Neutrophil (primary cell): ENCODE measurements around the gene WDR27.

Source experiments
- H3K27ac ChIP-seq: fragments of 200-600 bp; sonication (generic); 2 replicates; pipeline ENCODE4 v1.5.1; 2016; ENCODE audit warnings: mild to moderate bottlenecking, moderate library complexity
- H3K27me3 ChIP-seq: fragments of 200-600 bp; sonication (generic); 2 replicates; pipeline ENCODE4 v1.6.0; 2016; ENCODE audit warnings: mild to moderate bottlenecking
- H3K36me3 ChIP-seq: fragments of 200-600 bp; sonication (generic); 2 replicates; pipeline ENCODE4 v1.5.1; 2017
- H3K4me1 ChIP-seq, 2 experiments: fragments of 200-600 bp in 1 of 2; sonication (generic) in 1 of 2; 1 replicate in 1 of 2; 2 replicates in 1 of 2; pipeline versions ENCODE4 v1.5.1 to v1.6.1; 2013 to 2016; ENCODE audit warnings: low read depth in 1 of 2, low read length in 1 of 2, mild to moderate bottlenecking in 1 of 2, moderate library complexity in 1 of 2; ENCODE audit not compliant: control insufficient read depth in 1 of 2, insufficient read depth in 1 of 2
- H3K4me3 ChIP-seq, 2 experiments: fragments of 200-600 bp in 1 of 2; sonication (generic) in 1 of 2; 1 replicate in 1 of 2; 2 replicates in 1 of 2; pipeline ENCODE4 v1.5.1; 2013 to 2016; ENCODE audit warnings: low read depth in 1 of 2, low read length in 1 of 2, mild to moderate bottlenecking in 1 of 2, moderate library complexity in 1 of 2
- H3K9me3 ChIP-seq: fragments of 200-600 bp; sonication (generic); 2 replicates; pipeline ENCODE4 v1.5.1; 2016
- TF ChIP-seq, protein P1 (sequence below): fragments of 200-600 bp; sonication (generic); IDR thresholded peaks from 2 replicates; pipeline ENCODE4 v1.5.1; 2016; ENCODE audit warnings: antibody characterized with exemption

WDR27 gene

DNA sequence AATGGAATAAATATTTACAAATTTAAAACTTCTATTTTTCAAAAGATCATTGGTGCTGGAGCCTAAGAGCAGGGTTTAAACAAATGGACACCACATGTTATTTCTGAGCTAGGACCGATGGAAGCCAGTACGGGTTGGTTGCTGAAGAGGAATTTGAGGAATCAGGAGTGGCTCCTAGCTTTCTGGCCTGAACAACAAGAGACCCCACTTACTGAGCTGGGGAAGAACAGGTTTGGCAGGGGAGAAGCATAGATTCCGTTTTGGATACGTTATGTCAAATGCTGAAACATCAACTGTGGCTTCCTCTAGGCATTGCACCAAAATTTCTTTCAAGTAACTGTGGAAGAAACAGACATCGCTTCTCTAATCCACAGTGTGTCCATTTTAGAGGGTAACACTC lies 6.7 kb downstream of the WDR27 start:
- Histone ChIP-seq H3K27ac (no peak overlapping the region), H3K36me3 (no peaks in the 10 kb centered on the region), H3K9me3 (peaks cover 5% of the 10 kb centered on the region), H3K27me3 (no peaks in the 10 kb centered on the region), H3K4me1 (peaks cover 0 to 2% of the 10 kb centered on the region in 2 experiments), H3K4me3 (no peak overlapping the region)
- TF ChIP-seq, protein P1, sequence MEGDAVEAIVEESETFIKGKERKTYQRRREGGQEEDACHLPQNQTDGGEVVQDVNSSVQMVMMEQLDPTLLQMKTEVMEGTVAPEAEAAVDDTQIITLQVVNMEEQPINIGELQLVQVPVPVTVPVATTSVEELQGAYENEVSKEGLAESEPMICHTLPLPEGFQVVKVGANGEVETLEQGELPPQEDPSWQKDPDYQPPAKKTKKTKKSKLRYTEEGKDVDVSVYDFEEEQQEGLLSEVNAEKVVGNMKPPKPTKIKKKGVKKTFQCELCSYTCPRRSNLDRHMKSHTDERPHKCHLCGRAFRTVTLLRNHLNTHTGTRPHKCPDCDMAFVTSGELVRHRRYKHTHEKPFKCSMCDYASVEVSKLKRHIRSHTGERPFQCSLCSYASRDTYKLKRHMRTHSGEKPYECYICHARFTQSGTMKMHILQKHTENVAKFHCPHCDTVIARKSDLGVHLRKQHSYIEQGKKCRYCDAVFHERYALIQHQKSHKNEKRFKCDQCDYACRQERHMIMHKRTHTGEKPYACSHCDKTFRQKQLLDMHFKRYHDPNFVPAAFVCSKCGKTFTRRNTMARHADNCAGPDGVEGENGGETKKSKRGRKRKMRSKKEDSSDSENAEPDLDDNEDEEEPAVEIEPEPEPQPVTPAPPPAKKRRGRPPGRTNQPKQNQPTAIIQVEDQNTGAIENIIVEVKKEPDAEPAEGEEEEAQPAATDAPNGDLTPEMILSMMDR = no peak

DNA sequence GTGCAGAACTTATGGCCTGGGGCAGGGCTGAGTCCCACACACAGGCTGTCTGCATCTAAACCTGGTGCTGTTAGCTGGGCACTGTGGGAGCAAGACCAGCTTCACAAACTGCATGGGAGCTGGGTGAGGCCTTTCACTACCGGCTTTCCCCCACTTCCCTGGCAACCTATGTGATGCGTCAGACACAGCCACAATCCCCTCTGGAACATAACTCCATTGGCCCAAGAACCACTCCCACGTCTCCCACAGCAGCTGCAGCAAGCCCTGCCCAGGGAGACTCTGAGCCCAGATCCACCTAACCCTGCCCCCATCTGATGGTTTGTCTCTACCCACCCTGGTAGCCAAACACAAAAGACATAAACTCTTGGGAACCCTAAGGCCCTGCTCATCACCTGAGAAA lies 9.3 kb downstream of the WDR27 start:
- Histone ChIP-seq H3K27me3 (no peaks in the 10 kb centered on the region), H3K4me1 (no peaks in the 10 kb centered on the region), H3K27ac (no peak overlapping the region), H3K4me3 (no peak overlapping the region), H3K36me3 (no peaks in the 10 kb centered on the region), H3K9me3 (peaks cover 5% of the 10 kb centered on the region)
- TF ChIP-seq, protein P1 = no peak

- TF ChIP-seq, protein P1 = no peak
- no peaks in the 10 kb centered on the region for H3K36me3 ChIP-seq
These were observed 10.6 kb downstream of the WDR27 start for GRCh38 chr6:169691260-169691659.

GRCh38 chr6:169689287-169689686 lies 12.5 kb downstream of the WDR27 start:
- H3K36me3 ChIP-seq = no peaks in the 10 kb centered on the region

More at GRCh38 chr6:169691260-169691659, 10.6 kb downstream of the WDR27 start:
- H3K27ac ChIP-seq = no peak overlapping the region
- no peaks in the 10 kb centered on the region for H3K27me3 ChIP-seq
- no peak overlapping the region for H3K4me3 ChIP-seq
- H3K4me1 ChIP-seq = no peaks in the 10 kb centered on the region
- peaks cover 3% of the 10 kb centered on the region for H3K9me3 ChIP-seq

DNA sequence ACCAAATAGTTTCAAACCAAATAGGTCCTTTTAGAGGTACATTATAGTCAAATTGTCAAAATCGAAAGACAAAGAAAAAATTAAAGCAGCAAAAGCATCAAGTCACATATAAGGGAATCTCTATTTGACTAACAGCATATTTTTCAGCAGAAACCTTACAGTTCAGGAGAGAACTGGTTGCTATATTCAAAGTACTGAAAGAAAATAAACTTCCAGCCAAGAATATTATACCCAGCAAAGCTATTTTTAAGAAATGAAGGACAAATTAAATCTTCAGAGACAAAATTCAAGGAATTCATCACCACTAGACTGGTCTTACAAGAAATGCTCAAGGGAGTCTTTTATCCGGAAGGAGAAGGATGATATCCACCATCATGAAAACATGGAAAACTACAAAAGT lies 16.0 kb downstream of the WDR27 start:
- H3K4me3 ChIP-seq = no peak overlapping the region
- H3K36me3 ChIP-seq = no peaks in the 10 kb centered on the region
- no peak overlapping the region for H3K27ac ChIP-seq
- H3K9me3 ChIP-seq = no peaks in the 10 kb centered on the region
- no peaks in the 10 kb centered on the region for H3K4me1 ChIP-seq
- TF ChIP-seq, protein P1 = no peak
- no peaks in the 10 kb centered on the region for H3K27me3 ChIP-seq

More at GRCh38 chr6:169689287-169689686, 12.5 kb downstream of the WDR27 start:
- Histone ChIP-seq H3K4me1 (no peaks in the 10 kb centered on the region), H3K27ac (no peak overlapping the region), H3K27me3 (no peaks in the 10 kb centered on the region), H3K9me3 (no peaks in the 10 kb centered on the region), H3K4me3 (no peak overlapping the region)
- TF ChIP-seq, protein P1 = no peak

DNA sequence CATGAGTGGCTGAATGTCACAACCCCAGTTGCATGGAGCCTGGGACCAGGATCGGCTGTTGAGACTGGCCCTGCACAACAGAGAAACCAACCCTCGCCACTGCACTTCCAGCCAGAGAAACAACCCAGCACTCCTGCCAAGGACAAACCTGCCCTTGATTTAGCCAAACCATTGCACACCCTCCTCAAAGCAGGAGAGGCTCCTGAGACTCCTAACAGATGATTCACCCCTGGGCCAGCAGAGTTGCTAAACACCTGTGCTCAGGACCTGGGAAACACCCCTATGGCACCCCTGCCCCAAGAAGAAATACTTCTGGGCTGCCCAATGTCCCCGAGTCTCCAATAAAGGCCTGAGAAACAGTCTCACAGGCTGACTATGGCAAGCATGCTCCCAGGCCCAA lies 17.8 kb downstream of the WDR27 start:
- Histone ChIP-seq H3K27ac (no peak overlapping the region), H3K9me3 (no peaks in the 10 kb centered on the region), H3K4me1 (no peaks in the 10 kb centered on the region), H3K36me3 (no peaks in the 10 kb centered on the region), H3K4me3 (no peak overlapping the region), H3K27me3 (no peaks in the 10 kb centered on the region)
- TF ChIP-seq, protein P1 = no peak
